Measurements from ENCODE around the gene TIE1.
A peak's percentile ranks its signal among the peaks of the same experiment; 100 is the strongest.

DNA sequence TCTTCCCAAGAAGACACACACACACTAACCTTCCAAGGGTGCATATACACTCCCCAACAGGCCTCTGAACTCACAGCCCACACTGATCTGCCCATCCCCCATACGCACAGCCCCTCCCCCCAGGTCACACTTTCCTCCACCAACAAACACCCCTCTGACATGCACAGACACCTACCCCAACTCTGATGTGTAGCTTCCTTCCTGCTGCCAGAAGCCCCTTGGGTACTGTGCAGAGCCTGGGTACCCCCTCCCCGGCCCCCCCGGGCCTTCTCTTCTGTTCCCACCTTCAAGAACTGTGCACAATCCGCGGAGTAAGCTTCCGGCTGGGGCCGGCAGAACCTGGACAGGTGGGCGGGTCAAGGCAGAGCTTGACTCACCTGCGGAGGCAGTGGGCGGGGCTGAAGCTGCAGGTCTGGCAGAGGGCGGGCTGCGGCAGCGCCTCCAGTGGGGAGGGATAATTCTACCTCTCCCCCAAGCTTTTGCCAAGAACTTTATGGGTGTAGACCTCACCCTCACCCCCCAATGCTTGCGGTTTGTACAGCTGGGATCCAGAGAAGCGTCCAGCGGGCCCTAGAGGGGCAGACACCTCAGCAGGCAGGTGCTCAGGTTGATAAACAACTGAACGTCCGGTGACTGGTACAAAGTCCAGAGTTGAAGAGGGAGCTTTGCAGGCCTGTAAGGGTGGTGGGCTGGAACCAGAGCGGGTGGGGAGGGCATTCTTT is 15.4 kb upstream of the TIE1 start, which contains the start of gene C1orf210:
- TF ChIP-seq POLR2A (IDR thresholded peaks at IDR 0.05) = no peak
- TF ChIP-seq, protein P1, sequence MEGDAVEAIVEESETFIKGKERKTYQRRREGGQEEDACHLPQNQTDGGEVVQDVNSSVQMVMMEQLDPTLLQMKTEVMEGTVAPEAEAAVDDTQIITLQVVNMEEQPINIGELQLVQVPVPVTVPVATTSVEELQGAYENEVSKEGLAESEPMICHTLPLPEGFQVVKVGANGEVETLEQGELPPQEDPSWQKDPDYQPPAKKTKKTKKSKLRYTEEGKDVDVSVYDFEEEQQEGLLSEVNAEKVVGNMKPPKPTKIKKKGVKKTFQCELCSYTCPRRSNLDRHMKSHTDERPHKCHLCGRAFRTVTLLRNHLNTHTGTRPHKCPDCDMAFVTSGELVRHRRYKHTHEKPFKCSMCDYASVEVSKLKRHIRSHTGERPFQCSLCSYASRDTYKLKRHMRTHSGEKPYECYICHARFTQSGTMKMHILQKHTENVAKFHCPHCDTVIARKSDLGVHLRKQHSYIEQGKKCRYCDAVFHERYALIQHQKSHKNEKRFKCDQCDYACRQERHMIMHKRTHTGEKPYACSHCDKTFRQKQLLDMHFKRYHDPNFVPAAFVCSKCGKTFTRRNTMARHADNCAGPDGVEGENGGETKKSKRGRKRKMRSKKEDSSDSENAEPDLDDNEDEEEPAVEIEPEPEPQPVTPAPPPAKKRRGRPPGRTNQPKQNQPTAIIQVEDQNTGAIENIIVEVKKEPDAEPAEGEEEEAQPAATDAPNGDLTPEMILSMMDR (IDR thresholded peaks at IDR 0.05) = peak; percentile 19 to 33 (median 28)

All from right lobe of liver (tissue), 4 donors.